ENCODE results near the gene BRPF3. TPM values are rescaled to one million over a fixed set of nuclear protein-coding genes. Genes with fewer than 3 reads are reported as not detected.

BRPF3 gene
- total RNA-seq, 1 donor from 2014 or later, result 36.5 TPM

DNA sequence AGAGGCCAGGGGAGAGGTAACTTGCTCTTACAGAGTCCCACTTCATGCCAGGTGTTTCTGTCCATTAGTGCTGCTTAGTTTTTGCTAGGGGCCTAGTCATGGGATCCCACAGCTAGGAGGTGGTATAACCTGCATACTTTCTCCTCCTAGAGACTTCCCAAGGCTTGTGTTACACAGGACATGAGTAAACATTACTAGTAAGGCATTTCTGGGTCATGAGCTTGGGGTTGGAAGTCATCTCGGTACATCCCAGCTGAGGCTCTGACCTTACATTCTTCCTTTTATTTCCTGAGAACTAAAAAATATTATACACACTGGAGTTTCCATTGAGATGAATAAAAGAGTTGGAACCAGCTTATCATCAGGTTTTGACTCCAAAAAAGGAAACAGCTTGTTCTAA, 52.4 kb downstream of the BRPF3 start:
- Mint-ChIP-seq H3K27me3 (no peaks in the 10 kb centered on the region), H3K9me3 (no peaks in the 10 kb centered on the region), H3K36me3 (ENCODE audit: low read depth) (no peaks in the 10 kb centered on the region), H3K4me3 (no peak overlapping the region), H3K27ac (no peak overlapping the region), H3K4me1 (peaks cover 8% of the 10 kb centered on the region)
- intact Hi-C loops (cut with micrococcal nuclease), result no loop called here
- DNase-seq, result no peak
- ATAC-seq (ENCODE audit: low read depth), result no peak
- ChIA-PET POLR2A (interaction anchor here (0.6 to 0.7 kb wide), 2 partner anchors 13 to 125 kb away, joined by 4 read pairs; no protein-coding TSS in a partner anchor), CTCF (no interaction called here)
- no peak for TF ChIP-seq CTCF (IDR thresholded peaks at IDR 0.05)

GRCh38 chr6:36249536-36249935, 53.0 kb downstream of the BRPF3 start:
- H3K9me3 Mint-ChIP-seq, result no peaks in the 10 kb centered on the region
- no peaks in the 10 kb centered on the region for H3K27me3 Mint-ChIP-seq
- H3K4me3 Mint-ChIP-seq, result no peak overlapping the region
- ATAC-seq (ENCODE audit: low read depth) (no peak), DNase-seq (no peak)
- TF ChIP-seq CTCF (IDR thresholded peaks at IDR 0.05), result no peak
- H3K27ac Mint-ChIP-seq, result no peak overlapping the region
- no peaks in the 10 kb centered on the region for H3K36me3 Mint-ChIP-seq (ENCODE audit: low read depth)
- ChIA-PET CTCF (no interaction called here), POLR2A (interaction anchor here (0.7 kb wide), 1 partner anchor 13 kb away, joined by 4 read pairs; no protein-coding TSS in a partner anchor)
- H3K4me1 Mint-ChIP-seq, result peaks cover 8% of the 10 kb centered on the region
- intact Hi-C loops (cut with micrococcal nuclease), result no loop called here

DNA sequence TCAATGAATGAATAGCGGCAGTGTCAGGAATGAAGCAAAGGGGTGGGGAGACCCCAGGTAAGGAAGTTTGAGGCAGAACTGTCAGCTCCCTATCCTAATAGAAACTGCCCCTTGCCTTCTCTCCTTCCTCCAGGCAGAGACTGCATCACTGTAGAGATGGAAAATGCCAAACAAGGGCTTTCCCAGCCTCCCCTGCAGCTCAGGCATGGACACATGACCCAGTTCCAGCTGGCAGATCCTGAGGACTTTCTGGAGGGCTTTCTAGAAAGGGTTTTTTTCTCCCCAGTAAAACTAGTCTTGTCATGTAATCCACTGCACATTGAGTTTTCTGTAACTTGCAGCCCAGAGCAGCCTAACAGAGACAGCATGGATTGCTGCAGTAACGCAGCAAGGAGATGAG, 55.5 kb downstream of the BRPF3 start:
- POLR2A ChIA-PET, result no interaction called here

DNA sequence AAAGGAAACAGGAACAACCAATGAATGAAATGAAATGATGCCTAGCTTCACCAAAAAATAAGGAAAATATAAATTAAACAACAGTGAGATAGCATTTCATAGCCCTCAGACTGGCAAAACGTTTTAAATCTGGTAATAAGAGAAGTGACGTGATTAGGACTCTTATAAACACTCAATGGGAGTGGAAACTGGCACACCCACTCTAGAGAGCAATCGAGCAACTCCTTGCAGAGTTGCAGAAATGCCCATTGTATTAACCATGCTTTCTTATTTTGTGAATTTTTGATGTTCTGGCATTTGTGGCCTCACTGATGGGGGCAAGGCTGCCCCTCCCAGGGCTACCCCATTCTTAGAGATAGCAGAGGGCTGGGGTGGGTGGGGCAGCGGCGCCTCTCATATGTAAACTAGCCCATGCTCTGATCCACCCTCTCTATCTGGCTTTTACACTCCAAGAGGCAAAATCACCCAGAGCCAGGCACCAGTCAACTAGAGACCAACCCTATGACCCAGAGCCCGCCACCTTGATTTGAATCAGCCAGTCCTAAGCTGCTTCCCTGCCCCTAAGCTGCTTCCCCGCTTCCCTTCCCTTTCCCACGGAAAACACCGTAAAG, 67.0 kb downstream of the BRPF3 start:
- Mint-ChIP-seq H3K27ac (no peak overlapping the region), H3K4me3 (no peak overlapping the region), H3K9me3 (peaks cover 5% of the 10 kb centered on the region), H3K4me1 (no peaks in the 10 kb centered on the region), H3K27me3 (peaks cover 9% of the 10 kb centered on the region), H3K36me3 (ENCODE audit: low read depth) (no peaks in the 10 kb centered on the region)
- DNase-seq (no peak), ATAC-seq (ENCODE audit: low read depth) (no peak)
- POLR2A ChIA-PET, result no interaction called here
- TF ChIP-seq CTCF (IDR thresholded peaks at IDR 0.05), result no peak
- CTCF ChIA-PET, result no interaction called here
- intact Hi-C loops (cut with micrococcal nuclease), result no loop called here

More for the DNA sequence above, 55.5 kb downstream of the BRPF3 start:
- Mint-ChIP-seq H3K27ac (no peak overlapping the region), H3K4me3 (no peak overlapping the region), H3K4me1 (no peaks in the 10 kb centered on the region), H3K36me3 (ENCODE audit: low read depth) (no peaks in the 10 kb centered on the region), H3K27me3 (no peaks in the 10 kb centered on the region), H3K9me3 (peaks cover 2% of the 10 kb centered on the region)
- intact Hi-C loops (cut with micrococcal nuclease), result no loop called here
- ATAC-seq (ENCODE audit: low read depth) (no peak), DNase-seq (no peak)
- CTCF ChIA-PET, result no interaction called here
- TF ChIP-seq CTCF (IDR thresholded peaks at IDR 0.05), result no peak

- no peak for TF ChIP-seq CTCF (IDR thresholded peaks at IDR 0.05)
- POLR2A ChIA-PET, result no interaction called here
- no peak for DNase-seq
- CTCF ChIA-PET, result no interaction called here
- no peak for ATAC-seq (ENCODE audit: low read depth)
- Mint-ChIP-seq H3K27ac (no peak overlapping the region), H3K4me3 (no peak overlapping the region), H3K36me3 (ENCODE audit: low read depth) (no peaks in the 10 kb centered on the region), H3K27me3 (peaks cover 9% of the 10 kb centered on the region), H3K9me3 (peaks cover 5% of the 10 kb centered on the region), H3K4me1 (no peaks in the 10 kb centered on the region)
- intact Hi-C loops (cut with micrococcal nuclease), result no loop called here
Observed at GRCh38 chr6:36265744-36266143, 69.2 kb downstream of the BRPF3 start.

All from activated B cell treated with CpG ODN at 0.5 μM for 24 hours (primary cell).